ENCODE measurements around the gene IL32.

Gene IL32

GRCh38 chr16:3094289-3095027 lies 29.0 kb downstream of the IL32 start:
- FAIRE-seq = no peak

GRCh38 chr16:3095869-3096268 lies 30.4 kb downstream of the IL32 start:
- no peak for FAIRE-seq

GRCh38 chr16:3096362-3096761 lies 30.9 kb downstream of the IL32 start:
- FAIRE-seq = no peak

GRCh38 chr16:3097266-3097665 lies 31.8 kb downstream of the IL32 start:
- FAIRE-seq = no peak

- no peak for FAIRE-seq
Measured at GRCh38 chr16:3098459-3099394, 33.3 kb downstream of the IL32 start, which contains the start of gene ZSCAN10. ZSCAN10 (minus strand) TSS chr16:3099294; CDS start chr16:3092937, 6,357 bp downstream.

- FAIRE-seq = no peak
Measured at GRCh38 chr16:3099395-3099731, 33.9 kb downstream of the IL32 start.

GRCh38 chr16:3099732-3100499 lies 34.5 kb downstream of the IL32 start:
- FAIRE-seq = no peak

- no peak for FAIRE-seq
Measured at GRCh38 chr16:3101018-3101840, 35.8 kb downstream of the IL32 start.

- no peak for FAIRE-seq
Measured at GRCh38 chr16:3101841-3102470, 36.5 kb downstream of the IL32 start.

GRCh38 chr16:3106205-3106928 lies 40.9 kb downstream of the IL32 start:
- FAIRE-seq = no peak

- no peak for FAIRE-seq
Measured at GRCh38 chr16:3112058-3112880, 46.8 kb downstream of the IL32 start, which contains the start of gene ZNF205. ZNF205 (plus strand) TSS chr16:3112586; CDS start chr16:3113431, 845 bp downstream.

- no peak for FAIRE-seq
Measured at GRCh38 chr16:3112881-3113574, 47.6 kb downstream of the IL32 start.

GRCh38 chr16:3113765-3114479 lies 48.5 kb downstream of the IL32 start:
- FAIRE-seq = no peak

GRCh38 chr16:3115003-3115402 lies 49.6 kb downstream of the IL32 start:
- no peak for FAIRE-seq

GRCh38 chr16:3115561-3115960 lies 50.1 kb downstream of the IL32 start:
- no peak for FAIRE-seq

- no peak for FAIRE-seq
Measured at GRCh38 chr16:3118204-3118790, 52.9 kb downstream of the IL32 start.

GRCh38 chr16:3118846-3119245 lies 53.4 kb downstream of the IL32 start:
- FAIRE-seq = no peak
